ENCODE measurements around the gene GRP.

The GRP gene

DNA sequence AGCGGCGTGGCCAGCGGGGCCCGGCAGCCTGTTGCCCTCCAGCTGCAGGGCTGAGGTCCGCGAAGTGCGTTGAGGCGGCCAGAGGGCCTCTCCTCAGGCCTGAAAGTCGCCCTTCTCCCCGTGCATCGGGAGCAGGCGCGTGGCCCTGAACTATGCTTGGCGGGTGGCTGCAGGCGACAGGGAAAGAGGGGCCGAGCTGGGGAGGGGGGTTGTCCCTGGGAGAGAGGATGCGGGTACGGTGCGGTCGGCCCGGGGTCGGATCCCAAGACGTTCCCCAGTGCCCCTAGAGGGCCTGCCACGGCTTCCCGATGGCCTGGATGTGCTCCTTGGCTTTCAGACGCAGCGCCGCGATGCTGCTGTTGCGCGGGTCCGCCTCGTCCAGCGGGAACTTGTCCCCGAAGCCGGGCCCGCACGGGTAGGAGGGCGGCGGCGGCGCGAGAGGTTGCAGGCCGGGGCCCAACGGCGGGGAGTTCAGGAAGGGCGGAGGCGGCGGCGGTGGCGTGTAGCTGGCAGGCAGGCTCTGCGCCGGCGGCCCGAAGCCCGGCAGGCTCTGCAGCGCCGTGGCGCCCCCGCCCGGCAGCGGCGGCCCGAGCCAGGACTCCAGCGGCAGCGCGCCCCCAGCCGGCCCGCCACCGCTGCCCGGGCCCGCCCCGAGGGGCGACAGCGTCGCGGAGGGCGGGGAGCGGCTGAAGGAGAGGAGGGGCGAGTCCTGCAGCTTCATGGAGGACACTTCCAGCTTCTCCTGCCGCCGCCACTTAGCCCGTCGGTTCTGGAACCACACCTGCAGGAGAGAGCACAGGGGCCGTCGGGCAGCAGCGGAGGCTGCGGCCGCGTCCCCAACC lies 49.0 kb downstream of the GRP start:
- DNase-seq = no peak

DNA sequence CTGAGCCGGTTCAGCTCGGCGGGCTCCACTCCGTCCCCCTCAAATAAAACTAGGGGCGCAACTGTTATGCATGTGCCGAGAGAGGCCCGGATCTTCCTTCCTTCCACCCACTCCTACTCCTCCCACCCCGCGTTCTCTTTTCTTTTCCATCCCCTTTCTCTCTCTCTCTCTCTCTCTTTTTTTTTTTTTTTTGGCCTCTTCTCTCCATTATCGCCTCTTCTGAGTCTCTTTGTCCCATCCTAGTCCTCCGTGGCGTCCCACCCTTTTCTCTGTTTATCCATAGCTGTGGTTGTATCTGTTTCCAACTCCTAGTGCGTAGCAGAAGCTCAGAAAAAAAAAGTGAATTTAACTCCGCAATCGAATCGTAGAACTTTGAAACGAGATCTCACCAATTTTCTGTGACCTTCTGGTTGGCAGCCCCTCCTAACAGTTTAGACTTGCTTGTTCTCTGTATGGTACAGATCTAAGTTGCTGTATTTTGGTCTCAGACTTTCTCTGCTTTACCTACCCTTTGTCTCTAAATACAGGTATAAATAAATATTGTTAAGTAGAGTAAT lies 49.7 kb downstream of the GRP start:
- DNase-seq = no peak

DNA sequence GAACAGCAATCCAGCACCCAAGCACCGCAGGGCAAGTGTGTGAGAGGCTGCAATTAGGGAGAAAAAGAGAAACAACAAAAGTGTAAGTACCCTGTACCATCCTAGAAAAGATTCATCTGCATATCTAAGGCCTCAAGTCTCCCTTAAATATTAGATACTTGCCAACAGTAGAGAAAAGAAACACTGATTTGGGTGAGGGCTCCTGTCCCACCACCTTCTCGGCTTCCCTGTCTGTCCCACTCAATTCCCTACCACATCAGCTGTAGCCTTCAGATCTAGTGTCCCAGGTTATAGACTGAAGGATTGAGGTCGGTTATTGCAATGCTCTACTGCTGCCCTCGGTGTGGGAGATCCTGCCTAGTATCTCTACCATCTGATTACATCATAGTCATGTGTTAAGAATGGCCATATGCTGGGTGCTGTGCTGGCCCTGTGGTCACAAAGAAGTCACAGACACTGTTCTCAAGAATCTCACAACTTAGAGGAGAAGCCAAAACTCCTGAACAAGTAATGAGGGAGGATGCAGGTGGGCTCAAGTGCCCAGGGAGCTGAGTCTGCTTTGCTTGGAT lies 50.8 kb downstream of the GRP start:
- DNase-seq = no peak

DNA sequence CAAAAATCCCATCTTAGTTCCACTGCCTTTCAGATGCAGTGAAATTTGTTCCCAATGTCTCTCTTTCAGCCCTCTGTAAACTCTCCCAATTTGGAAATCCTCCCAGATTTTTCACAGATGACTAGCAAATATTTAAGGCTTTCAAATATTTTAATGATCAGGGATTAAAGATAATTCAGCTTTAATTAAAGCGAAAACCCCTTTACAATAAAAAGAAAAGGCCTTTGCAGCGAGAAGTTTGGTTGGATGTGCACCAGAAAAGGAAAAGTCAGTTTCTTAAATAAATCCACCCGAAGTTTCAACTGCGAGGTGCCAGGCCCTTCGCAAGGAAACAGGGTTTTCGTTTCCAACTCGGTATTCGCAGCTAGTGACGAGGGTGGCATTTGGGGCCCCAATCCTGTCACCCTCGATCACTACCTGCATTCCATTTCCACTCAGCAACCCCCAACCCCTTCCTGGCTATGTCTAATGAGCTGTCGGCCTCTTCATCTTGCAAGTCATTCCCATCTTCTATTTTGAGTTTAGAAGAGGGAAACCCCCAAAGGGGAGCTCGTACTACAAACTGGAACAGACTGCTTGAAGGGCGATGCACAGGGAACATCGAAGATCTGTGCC lies 51.8 kb downstream of the GRP start:
- no peak for DNase-seq

DNA sequence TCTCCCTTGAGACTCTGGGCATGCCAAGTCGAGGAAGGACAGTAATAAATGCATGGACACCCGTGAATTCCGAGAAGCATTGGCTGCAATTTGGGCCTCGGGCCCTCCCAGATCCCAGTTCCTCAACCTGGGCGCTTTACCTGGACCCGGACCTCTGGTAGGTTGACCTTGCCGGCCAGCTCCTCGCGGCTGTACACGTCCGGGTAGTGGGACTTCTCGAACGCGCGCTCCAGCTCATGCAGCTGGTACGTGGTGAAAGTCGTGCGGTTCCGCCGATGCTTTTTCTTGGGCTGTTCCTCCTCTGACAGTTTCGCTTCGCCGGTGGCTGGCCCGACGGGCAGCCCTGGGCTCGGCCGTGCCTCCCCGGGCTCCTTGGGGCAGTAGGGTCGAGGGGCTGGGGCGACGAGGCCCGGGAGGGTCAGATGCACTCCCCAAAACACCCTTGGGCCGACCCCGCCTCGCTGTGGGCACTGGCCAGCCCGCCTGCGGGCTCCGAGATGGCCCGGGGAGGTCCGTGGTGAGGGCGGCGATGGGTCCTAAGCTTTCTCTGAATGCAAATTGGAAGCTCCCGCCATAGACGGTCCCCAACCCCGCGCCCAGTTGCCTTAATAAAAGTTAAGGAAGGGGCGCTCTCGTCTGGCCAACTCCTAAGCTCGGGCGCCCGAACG lies 52.4 kb downstream of the GRP start:
- DNase-seq = no peak

DNA sequence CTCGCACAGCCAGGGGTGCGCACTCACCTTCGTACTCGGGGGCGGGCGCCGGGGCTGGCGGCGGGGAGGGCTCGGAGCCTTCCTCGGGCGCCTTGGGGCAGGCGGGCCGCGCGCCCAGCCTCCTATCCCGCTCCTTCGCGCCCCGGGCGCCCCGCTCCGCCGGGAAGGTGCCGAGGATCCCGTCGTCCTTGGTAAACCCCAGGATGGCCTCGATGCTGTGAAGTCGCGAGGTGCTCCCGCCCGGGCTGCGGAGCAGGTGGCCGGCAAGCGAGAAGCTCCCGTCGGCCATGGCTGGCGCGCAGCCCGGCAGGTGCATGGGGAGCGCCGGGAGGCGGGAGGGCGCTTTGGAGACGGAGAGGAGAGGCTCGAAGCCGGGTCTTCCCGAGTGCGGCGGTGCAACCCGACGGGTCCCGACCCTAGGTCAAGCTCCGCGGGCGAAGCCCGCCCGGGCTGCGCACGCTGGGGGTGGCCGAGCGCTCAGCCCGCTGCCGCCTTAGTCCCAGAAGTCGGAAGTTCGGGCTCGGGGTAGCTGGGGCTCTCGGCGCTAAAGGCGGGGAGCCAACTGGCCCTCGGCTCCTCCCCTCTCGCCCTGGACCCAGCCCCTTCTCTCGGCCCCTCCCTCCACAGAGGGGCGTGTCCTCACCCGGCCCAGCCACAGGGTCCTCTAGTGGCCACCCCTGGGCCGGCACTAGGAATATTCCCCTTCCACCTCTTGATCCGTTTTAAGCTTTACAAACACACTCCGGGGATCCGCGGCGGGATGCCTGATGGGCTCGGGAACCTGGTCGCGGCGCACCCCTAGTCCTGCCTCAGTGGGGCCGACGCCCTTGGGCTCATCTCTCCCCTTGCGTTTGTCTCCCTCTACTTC lies 53.2 kb downstream of the GRP start, which contains the start of gene RAX:
TSS of gene RAX (minus strand) at position 564 of the 868 bp plus-strand sequence. CDS start at position 316, 248 bp downstream.
- DNase-seq = no peak

DNA sequence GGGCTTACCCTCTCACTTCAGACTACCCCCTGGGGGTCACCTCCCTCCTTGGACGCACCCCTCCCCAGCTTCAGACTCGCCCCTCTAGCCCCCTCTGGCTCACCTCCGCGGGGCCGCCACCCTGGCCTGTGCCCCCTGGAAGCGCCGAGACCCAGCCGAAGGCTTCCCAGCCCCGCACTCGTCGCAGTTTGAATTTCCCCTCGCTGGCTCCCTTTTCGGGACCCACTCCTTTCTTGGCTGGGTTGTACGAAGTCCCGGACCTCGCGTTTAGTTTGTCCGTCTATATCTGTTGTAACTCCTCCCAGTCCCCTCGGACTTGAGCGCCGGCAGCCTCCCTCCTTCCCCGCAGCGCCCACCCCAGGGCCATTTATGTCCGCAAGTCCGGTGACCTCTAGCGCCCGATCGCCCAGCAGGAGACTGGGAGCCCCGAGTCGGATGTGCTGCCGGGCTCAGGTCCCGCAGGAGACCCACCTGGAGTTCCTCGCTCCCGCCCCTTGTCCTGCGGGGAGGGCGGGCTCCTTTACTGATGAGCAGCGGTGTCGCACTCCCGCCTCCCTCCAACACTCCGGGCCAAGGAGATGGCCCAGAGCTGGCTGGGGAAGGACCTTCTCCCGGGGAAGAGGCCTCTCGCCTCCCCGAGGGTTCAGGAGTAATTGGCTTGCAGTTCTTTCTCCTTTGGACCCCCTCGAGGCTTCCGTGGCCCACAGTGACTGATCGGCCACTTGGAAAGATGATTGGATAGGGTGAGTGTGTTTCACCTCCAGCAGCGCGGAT lies 54.0 kb downstream of the GRP start:
- no peak for DNase-seq

DNA sequence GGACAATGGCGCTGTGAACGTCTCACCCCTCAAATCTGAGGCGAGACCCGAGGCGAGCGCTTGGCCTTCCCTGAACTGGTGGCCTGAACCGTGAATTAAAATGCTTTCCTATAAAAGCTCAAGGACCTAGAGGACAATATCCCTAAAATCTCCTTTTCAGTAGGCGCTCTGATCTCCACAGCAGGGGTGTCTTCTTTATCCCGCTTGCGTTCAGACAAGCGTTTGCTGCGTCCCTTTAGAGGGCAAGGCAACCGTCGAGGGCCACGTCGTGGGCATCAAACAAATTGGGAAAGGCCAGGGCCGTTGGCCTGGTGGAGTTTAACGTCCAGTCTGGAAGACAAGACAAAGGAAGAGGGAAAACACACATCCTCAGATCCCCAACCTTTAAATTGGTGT lies 54.6 kb downstream of the GRP start:
- no peak for DNase-seq

DNA sequence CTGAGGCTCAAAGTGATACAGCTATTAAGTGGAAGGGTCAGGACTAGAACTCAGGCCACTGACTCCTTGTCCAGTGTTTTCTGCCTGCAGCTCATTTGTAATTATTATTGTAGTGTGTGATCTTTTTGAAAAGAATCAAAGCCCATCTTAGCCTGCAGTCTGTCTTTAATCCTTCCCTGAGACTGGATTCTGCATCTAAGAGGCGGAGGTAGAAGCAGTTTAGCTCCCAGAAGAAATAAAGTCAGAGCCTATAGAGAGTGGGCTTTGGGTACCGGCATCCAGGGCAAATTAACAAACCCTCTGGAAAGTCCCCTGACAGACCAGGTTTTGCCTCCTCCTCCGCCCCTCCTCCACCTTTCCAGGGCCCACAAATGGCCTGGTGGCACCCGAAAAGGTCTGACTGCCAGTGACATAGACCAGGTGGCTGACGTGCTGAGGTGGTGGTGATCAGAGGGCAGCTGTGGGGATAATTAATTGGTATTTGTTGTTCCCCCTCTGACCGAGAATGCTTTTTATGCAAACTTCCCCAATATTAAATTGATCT lies 55.5 kb downstream of the GRP start:
- DNase-seq = no peak

DNA sequence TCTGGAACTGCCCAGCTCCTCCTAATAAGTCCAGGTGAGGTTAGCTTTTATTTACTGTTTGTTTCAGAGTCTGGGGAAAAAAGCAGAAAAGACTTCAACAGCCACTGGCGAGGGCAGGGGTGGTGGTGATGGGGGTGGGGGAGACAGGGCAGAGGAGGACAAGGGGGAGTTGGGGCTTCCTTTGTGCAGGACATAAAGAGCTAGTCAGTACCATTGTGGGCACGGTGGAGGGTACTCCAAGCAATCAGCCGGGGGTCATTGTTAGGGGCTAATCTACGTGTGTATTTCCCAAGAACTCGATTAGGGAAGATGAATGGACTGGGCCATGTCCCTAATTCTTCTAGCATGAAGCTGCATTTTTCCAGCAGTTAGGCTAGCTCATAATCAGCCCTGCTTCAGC lies 56.1 kb downstream of the GRP start:
- no peak for DNase-seq

DNA sequence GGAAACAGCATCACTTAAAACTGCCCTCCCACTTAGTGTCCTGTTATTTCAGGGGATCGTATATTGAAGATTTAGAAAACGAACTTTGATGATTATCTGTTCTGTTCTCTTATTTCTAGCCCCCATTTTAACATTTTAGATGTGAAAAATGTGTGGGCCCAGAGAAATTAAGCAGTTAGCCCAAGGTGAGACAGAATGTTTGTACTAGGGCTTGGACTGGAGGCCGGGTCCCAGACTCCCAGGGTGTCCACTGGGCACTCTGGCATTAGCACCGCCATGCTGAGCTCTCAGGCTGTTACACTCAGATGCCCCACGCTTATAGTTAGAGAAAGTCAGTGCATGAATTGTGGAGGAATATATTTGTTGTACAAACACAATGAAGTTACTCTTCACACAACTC lies 58.8 kb downstream of the GRP start:
- no peak for DNase-seq

DNA sequence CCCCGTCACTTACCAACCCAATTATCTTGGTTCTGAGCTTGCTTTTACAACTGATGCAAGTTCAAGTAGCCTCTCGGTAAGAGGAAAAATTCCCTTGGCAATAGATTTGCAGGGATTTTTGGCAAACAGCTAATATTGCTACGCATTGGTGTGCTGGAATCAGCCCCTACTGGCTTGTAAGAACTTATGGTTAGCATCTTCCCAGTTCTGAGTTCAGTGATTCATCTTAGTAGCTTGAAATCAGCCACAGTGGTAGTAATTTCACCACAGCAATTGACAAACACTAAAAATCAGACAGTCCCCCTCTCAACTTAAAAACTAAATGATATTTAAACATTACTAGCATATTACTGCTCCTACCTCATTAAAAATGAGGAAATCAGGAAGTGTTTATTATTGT lies 59.2 kb downstream of the GRP start:
- DNase-seq = no peak

DNA sequence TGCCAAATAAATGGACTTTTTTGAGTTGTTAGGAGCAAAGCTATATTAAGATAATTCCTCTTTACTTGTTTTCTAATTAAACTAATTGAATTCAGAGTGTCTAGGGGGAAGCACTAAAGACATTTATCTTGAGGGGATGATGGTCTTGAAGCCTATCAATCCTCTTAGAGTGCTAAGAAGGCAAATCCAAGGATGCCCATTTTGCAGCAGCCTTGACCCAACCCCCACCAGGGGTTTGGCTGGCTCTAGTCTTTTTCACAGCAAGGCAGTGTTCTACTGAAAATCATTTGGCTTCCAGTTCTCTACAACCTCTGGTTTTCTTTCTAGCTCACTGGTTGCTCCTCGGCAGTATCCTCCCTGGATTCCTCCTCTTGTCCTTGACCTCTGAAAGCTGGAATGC lies 59.8 kb downstream of the GRP start:
- DNase-seq = no peak
